Fibroblast of gingiva (primary cell): Measurements from ENCODE around the gene CDK5.

Experiments used
- DNase-seq: peaks from one replicate; pipeline ENCODE4 v3.0.0-alpha.2; 2011; ENCODE audit warnings: low read depth

The CDK5 gene

GRCh38 chr7:151086802-151087244 lies 29.1 kb upstream of the CDK5 start:
- no peak for DNase-seq

- DNase-seq = peak; percentile 85
Observed at GRCh38 chr7:151085691-151086620, 28.3 kb upstream of the CDK5 start, which contains the start of gene AGAP3. Gene AGAP3, plus strand, starts transcription at chr7:151086475. Its CDS starts 267 bp downstream, at chr7:151086742.

- no peak for DNase-seq
Observed at GRCh38 chr7:151085329-151085690, 27.6 kb upstream of the CDK5 start.

- no peak for DNase-seq
Observed at GRCh38 chr7:151083824-151084160, 26.1 kb upstream of the CDK5 start.

GRCh38 chr7:151083071-151083823 lies 25.6 kb upstream of the CDK5 start, which contains the start of gene TMUB1:
Gene TMUB1, minus strand, starts transcription at chr7:151083493. Its CDS starts 930 bp downstream, at chr7:151082563.
- peak; percentile 47 for DNase-seq

GRCh38 chr7:151082141-151083070 lies 24.7 kb upstream of the CDK5 start:
- DNase-seq = no peak

GRCh38 chr7:151081170-151082101 lies 23.7 kb upstream of the CDK5 start:
- peak; percentile 39 for DNase-seq

GRCh38 chr7:151080522-151081169 lies 22.9 kb upstream of the CDK5 start, which contains the start of gene FASTK:
Gene FASTK, minus strand, starts transcription at chr7:151080809. Its CDS starts 43 bp downstream, at chr7:151080766.
- DNase-seq = peak; percentile 87

GRCh38 chr7:151080067-151080521 lies 22.4 kb upstream of the CDK5 start:
- no peak for DNase-seq

GRCh38 chr7:151079199-151079910 lies 21.7 kb upstream of the CDK5 start:
- no peak for DNase-seq

GRCh38 chr7:151078233-151079040 lies 20.7 kb upstream of the CDK5 start:
- no peak for DNase-seq

GRCh38 chr7:151077705-151078232 lies 20.1 kb upstream of the CDK5 start:
- DNase-seq = no peak

GRCh38 chr7:151076863-151077704 lies 19.4 kb upstream of the CDK5 start:
- no peak for DNase-seq

- no peak for DNase-seq
Observed at GRCh38 chr7:151075978-151076426, 18.3 kb upstream of the CDK5 start.

- no peak for DNase-seq
Observed at GRCh38 chr7:151075662-151075971, 17.9 kb upstream of the CDK5 start.

- no peak for DNase-seq
Observed at GRCh38 chr7:151074817-151075661, 17.3 kb upstream of the CDK5 start.
